ENCODE data around the gene ZCCHC9.

The ZCCHC9 gene

DNA sequence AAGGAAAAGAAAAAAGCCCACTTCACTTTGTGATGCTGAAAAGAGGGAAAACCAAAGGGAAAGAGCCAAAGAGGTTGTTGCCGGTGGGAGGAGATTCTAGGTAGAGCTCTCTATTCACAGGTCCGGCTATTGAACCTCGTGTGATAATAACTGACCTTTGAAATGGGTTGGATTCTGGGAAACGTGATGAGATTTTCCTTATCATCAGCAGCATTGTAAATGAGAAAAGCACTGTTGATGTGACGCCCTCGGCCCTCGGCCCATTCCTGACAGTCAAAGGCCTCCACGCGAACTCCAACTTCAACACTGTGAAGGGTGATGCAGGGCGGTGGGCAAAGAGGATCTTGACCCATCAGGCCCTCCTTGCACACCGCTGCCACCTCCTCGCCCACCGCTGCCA is 43.3 kb downstream of the ZCCHC9 start:
- TF ChIP-seq, protein P1, sequence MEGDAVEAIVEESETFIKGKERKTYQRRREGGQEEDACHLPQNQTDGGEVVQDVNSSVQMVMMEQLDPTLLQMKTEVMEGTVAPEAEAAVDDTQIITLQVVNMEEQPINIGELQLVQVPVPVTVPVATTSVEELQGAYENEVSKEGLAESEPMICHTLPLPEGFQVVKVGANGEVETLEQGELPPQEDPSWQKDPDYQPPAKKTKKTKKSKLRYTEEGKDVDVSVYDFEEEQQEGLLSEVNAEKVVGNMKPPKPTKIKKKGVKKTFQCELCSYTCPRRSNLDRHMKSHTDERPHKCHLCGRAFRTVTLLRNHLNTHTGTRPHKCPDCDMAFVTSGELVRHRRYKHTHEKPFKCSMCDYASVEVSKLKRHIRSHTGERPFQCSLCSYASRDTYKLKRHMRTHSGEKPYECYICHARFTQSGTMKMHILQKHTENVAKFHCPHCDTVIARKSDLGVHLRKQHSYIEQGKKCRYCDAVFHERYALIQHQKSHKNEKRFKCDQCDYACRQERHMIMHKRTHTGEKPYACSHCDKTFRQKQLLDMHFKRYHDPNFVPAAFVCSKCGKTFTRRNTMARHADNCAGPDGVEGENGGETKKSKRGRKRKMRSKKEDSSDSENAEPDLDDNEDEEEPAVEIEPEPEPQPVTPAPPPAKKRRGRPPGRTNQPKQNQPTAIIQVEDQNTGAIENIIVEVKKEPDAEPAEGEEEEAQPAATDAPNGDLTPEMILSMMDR (IDR thresholded peaks at IDR 0.05; ENCODE audit: borderline replicate concordance, insufficient read depth, low read depth, low read length): no peak

DNA sequence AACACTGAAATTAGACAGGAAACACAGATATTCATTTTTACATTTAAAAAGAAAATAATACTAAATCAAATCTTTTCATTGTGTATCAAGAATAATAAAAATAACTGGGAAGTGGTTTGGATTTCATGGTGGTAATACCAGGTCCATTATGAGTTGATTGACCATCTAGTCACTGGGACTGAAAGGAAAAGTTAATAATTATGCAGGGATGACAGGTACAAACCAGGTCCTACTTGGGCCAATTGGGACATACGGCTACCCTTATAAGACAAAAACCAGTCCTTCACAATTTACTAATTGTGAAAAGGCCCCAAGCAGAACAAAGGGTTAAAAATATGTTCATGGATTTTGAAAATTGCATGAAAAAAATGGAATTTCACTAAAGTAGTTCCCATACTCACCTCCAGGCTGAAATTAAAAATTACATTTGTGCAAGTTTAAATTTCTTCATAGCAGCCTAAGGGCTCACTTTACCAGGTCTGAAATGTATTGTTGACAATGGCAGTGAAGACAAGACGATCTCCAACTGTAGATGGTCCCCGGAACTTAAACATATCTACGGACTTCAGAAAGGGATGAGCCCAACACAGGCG is 44.1 kb downstream of the ZCCHC9 start:
- H3K4me3 ChIP-seq (ENCODE audit: low read depth, low read length): no peak overlapping the region
- TF ChIP-seq, protein P1 (IDR thresholded peaks at IDR 0.05; ENCODE audit: borderline replicate concordance, insufficient read depth, low read depth, low read length): no peak

More for the DNA sequence above, 43.3 kb downstream of the ZCCHC9 start:
- no peak overlapping the region for H3K4me3 ChIP-seq (ENCODE audit: low read depth, low read length)

DNA sequence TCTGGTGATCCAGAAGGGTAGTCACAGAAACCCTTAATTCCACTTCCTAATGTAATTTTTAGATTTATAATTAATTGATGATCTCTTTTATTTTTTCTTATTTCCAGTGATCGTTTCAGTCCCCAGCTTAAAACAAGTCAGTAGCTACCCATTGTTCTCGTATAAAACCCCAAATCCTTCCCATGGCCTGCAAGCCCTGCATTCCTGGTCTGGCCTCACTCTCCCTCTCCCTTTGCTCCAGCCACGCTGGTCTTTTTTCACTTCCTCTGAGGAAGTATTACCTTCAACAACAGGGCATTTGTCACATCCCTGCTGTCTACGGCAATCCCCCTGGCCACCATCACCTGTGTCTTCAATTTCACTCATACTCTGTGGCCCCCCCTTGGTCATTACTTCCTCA is 47.8 kb downstream of the ZCCHC9 start:
- TF ChIP-seq, protein P1 (IDR thresholded peaks at IDR 0.05; ENCODE audit: borderline replicate concordance, insufficient read depth, low read depth, low read length): no peak
- no peak overlapping the region for H3K4me3 ChIP-seq (ENCODE audit: low read depth, low read length)

DNA sequence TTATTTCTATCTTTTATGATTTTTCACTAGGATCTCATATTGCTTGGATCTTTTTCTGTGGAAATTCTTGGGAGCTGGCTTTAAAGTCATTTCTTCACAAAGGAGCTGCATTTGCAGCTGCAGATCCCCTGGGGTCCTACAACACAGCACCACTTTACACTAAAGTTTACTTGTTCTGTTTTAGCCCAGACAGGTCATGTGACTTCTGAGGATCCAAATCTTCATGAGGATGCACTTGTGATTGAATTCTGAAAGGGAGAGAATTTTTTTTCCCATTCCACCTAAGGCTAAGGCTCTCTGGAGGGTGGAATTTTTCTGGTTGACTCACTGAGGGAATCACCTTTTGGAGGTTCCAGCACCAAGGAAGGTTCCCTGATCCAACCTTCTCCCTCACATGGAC is 49.1 kb downstream of the ZCCHC9 start:
- no peak overlapping the region for H3K4me3 ChIP-seq (ENCODE audit: low read depth, low read length)
- TF ChIP-seq, protein P1 (IDR thresholded peaks at IDR 0.05; ENCODE audit: borderline replicate concordance, insufficient read depth, low read depth, low read length): no peak

DNA sequence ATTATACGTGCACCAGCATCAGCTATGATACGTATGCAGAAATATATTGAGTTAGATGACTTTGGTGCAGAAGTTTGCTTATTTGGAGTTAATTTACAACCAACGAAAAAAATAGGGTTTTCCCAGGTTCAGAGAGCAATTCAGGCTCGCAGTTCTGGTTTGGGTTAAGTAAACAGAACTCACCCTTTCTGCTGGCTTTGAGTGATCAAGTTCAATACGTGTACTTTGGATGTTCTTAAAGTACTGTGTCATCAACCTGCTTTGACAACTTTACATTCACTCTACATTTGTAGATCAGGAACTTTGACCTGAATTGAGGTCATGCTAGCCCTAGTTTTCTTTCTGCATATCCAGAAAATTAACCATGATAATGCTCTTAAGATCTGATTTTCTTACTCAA is 51.8 kb downstream of the ZCCHC9 start:
- no peak overlapping the region for H3K4me3 ChIP-seq (ENCODE audit: low read depth, low read length)
- TF ChIP-seq, protein P1 (IDR thresholded peaks at IDR 0.05; ENCODE audit: borderline replicate concordance, insufficient read depth, low read depth, low read length): no peak

DNA sequence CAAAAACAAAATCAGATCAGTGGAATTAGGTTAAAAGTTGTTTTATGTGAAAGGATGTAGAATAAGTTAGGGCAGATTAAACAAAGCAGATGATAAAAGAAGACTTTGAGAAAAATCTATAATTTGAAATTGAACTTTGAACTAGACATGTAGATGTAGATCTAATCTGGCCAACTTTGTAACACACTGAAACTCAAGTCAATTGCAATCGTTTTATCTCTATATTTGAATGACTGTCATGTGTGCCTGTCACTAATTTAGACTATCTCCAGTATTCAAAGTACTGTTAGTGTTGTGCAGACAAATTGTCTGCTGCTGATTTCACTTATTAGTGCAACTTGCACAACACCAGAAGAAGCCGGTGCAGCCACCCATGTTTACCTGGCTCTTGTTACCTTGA is 52.7 kb downstream of the ZCCHC9 start:
- H3K4me3 ChIP-seq (ENCODE audit: low read depth, low read length): no peak overlapping the region
- TF ChIP-seq, protein P1 (IDR thresholded peaks at IDR 0.05; ENCODE audit: borderline replicate concordance, insufficient read depth, low read depth, low read length): no peak

Measured in GM12875 (cell line).